ENCODE results near the gene TXNRD1. TPM values are rescaled to one million over a fixed set of nuclear protein-coding genes. Genes with fewer than 3 reads are reported as not detected.

TXNRD1 gene
- total RNA-seq, 1 donor from 2014 or later: 105 TPM

DNA sequence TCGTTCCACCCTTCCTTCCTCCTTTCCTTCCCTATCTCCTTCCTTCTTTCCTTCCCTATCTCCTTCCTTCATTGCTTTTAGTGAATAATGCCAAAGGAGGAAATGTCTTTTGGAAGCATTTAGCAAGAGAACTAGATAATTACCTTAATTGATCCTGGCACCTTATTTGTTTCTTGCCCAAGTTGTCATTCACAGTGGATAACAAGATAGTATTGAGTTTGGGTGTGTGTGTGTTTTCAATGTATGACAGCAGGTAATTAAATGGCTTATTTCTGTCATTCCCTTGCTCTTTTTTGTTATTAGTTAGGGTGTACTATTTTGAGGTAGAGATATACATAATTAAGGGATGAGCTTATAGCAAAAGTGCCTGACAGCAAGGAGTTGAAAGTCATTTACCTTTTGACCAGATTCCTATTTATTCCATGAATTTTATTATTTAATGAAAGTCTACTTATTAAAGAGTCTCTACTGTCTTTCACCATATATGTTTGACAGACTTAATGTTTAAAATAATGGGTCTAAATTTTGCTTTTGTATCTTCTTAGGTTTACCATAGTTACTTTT lies 118.2 kb downstream of the TXNRD1 start:
- no peak overlapping the region for H3K27ac Mint-ChIP-seq (ENCODE audit: unreplicated experiment)
- H3K36me3 Mint-ChIP-seq (ENCODE audit: low read depth, unreplicated experiment): peaks cover 8% of the 10 kb centered on the region
- DNase-seq (ENCODE audit: low spot score): no peak
- no peak overlapping the region for H3K4me3 Mint-ChIP-seq (ENCODE audit: unreplicated experiment)
- TF ChIP-seq, protein P1, sequence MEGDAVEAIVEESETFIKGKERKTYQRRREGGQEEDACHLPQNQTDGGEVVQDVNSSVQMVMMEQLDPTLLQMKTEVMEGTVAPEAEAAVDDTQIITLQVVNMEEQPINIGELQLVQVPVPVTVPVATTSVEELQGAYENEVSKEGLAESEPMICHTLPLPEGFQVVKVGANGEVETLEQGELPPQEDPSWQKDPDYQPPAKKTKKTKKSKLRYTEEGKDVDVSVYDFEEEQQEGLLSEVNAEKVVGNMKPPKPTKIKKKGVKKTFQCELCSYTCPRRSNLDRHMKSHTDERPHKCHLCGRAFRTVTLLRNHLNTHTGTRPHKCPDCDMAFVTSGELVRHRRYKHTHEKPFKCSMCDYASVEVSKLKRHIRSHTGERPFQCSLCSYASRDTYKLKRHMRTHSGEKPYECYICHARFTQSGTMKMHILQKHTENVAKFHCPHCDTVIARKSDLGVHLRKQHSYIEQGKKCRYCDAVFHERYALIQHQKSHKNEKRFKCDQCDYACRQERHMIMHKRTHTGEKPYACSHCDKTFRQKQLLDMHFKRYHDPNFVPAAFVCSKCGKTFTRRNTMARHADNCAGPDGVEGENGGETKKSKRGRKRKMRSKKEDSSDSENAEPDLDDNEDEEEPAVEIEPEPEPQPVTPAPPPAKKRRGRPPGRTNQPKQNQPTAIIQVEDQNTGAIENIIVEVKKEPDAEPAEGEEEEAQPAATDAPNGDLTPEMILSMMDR (IDR thresholded peaks at IDR 0.05; ENCODE audit: unreplicated experiment): no peak
- H3K9me3 Mint-ChIP-seq (ENCODE audit: unreplicated experiment): no peaks in the 10 kb centered on the region
- H3K4me1 Mint-ChIP-seq (ENCODE audit: unreplicated experiment): peaks cover 2% of the 10 kb centered on the region
- no peaks in the 10 kb centered on the region for H3K27me3 Mint-ChIP-seq (ENCODE audit: unreplicated experiment)

DNA sequence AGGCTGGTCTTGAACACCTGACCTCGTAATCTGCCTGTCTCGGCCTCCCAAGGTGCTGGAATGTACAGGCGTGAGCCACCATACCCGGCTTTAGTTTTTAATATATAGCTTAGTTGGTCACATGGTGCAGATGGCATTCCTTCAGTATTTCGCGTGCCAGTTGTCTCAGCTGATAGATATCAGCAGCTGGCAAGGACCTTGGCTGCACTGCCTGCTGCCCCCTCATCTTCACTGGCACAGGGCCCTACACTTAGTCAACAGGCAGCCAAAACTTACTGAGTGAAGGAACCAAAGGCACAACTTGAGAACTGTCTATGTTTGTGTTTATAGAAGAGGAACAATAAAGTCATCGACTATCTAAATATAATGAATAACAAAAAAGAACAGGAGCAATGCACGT lies 119.0 kb downstream of the TXNRD1 start:
- DNase-seq (ENCODE audit: low spot score): no peak
- TF ChIP-seq, protein P1 (IDR thresholded peaks at IDR 0.05; ENCODE audit: unreplicated experiment): no peak
- H3K27ac Mint-ChIP-seq (ENCODE audit: unreplicated experiment): no peak overlapping the region

DNA sequence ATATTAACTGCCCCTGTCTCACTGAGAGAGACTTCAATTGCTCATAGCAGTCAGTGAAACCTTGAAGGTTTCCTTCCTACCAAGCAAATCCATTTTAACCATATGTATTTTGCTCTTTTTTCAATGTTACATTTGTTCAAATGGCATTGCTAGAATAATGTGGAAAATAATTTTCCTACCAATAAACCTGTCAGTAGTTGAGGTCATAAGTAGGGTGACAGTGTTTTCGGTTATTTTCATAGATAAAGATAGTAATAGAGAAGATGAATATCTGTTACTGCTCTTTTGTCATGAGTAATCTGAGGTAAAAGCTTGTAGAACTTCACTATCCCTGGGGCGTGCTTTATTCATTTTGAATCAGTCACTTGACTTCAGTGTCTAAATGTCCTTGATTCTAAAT lies 120.5 kb downstream of the TXNRD1 start:
- Mint-ChIP-seq H3K4me1 (ENCODE audit: unreplicated experiment) (peaks cover 2% of the 10 kb centered on the region), H3K4me3 (ENCODE audit: unreplicated experiment) (no peak overlapping the region), H3K27ac (ENCODE audit: unreplicated experiment) (no peak overlapping the region), H3K36me3 (ENCODE audit: low read depth, unreplicated experiment) (peaks cover 15% of the 10 kb centered on the region), H3K27me3 (ENCODE audit: unreplicated experiment) (no peaks in the 10 kb centered on the region), H3K9me3 (ENCODE audit: unreplicated experiment) (no peaks in the 10 kb centered on the region)
- DNase-seq (ENCODE audit: low spot score): no peak
- TF ChIP-seq, protein P1 (IDR thresholded peaks at IDR 0.05; ENCODE audit: unreplicated experiment): no peak

More for the DNA sequence above, 119.0 kb downstream of the TXNRD1 start:
- H3K27me3 Mint-ChIP-seq (ENCODE audit: unreplicated experiment): no peaks in the 10 kb centered on the region
- H3K4me1 Mint-ChIP-seq (ENCODE audit: unreplicated experiment): peaks cover 2% of the 10 kb centered on the region
- peaks cover 6% of the 10 kb centered on the region for H3K36me3 Mint-ChIP-seq (ENCODE audit: low read depth, unreplicated experiment)
- H3K4me3 Mint-ChIP-seq (ENCODE audit: unreplicated experiment): no peak overlapping the region
- H3K9me3 Mint-ChIP-seq (ENCODE audit: unreplicated experiment): no peaks in the 10 kb centered on the region

DNA sequence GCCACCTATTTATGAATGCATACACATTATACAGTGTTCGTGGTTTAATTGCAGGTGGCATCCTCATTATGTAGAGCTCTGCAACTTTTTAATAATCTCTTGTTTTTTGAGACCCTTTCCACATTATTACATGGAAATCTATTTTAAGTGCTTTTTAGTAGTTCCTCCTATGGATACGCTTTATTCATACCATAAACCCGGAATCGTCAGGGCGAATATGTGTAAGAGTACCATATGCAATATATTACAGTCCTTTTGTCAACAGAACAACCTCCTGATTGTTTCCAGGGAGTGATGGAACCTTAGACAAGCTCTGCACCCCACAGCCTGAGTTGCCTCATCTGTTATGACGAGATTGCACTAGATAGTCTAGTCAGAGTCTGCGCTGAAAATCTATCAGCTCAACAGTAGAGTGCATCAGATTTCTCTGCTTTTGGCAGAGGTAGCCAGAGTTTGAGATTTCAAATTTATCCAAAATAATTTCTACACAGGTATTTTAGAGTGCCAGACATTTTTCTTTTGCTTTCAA lies 121.5 kb downstream of the TXNRD1 start:
- no peaks in the 10 kb centered on the region for H3K27me3 Mint-ChIP-seq (ENCODE audit: unreplicated experiment)
- H3K4me3 Mint-ChIP-seq (ENCODE audit: unreplicated experiment): no peak overlapping the region
- H3K27ac Mint-ChIP-seq (ENCODE audit: unreplicated experiment): no peak overlapping the region
- peaks cover 21% of the 10 kb centered on the region for H3K36me3 Mint-ChIP-seq (ENCODE audit: low read depth, unreplicated experiment)
- no peak for DNase-seq (ENCODE audit: low spot score)
- no peaks in the 10 kb centered on the region for H3K9me3 Mint-ChIP-seq (ENCODE audit: unreplicated experiment)
- H3K4me1 Mint-ChIP-seq (ENCODE audit: unreplicated experiment): peaks cover 2% of the 10 kb centered on the region
- TF ChIP-seq, protein P1 (IDR thresholded peaks at IDR 0.05; ENCODE audit: unreplicated experiment): no peak

DNA sequence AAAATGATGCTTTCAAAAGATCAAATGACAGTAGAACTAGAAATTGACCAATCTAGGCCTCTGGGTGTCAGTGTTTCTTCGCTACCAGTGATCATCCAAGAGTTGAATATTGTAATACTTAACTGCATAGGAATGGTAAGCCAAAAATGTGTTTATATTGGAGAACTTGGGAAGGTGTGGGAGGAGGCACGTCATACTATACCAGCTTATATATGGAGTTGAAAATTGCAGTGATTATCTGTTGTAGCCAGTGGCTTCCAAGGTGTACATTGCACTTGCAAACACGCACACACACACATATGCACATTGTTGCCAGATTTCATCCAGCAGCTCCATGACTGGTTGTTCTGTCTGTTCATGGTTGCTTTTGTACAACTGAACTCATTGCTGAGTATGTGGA lies 124.1 kb downstream of the TXNRD1 start:
- Mint-ChIP-seq H3K4me1 (ENCODE audit: unreplicated experiment) (no peaks in the 10 kb centered on the region), H3K36me3 (ENCODE audit: low read depth, unreplicated experiment) (peaks cover 26% of the 10 kb centered on the region), H3K27me3 (ENCODE audit: unreplicated experiment) (no peaks in the 10 kb centered on the region), H3K9me3 (ENCODE audit: unreplicated experiment) (no peaks in the 10 kb centered on the region), H3K27ac (ENCODE audit: unreplicated experiment) (no peak overlapping the region), H3K4me3 (ENCODE audit: unreplicated experiment) (no peak overlapping the region)
- TF ChIP-seq, protein P1 (IDR thresholded peaks at IDR 0.05; ENCODE audit: unreplicated experiment): no peak
- no peak for DNase-seq (ENCODE audit: low spot score)
